ENCODE data around the gene LAIR1. TPM values are rescaled to one million over a fixed set of nuclear protein-coding genes. Genes with fewer than 3 reads are reported as not detected.

LAIR1 gene
- polyA plus RNA-seq, 3 donors = 48.0 to 202 (median 73.8) TPM

GRCh38 chr19:54302257-54302656 is 62.5 kb downstream of the LAIR1 start:
- Mint-ChIP-seq H3K4me1 (peaks cover 83% of the 10 kb centered on the region), H3K27me3 (ENCODE audit: low read depth in 3 of 3) (peaks cover 2 to 16% (median 5%) of the 10 kb centered on the region in 3 donors), H3K9me3 (peaks cover 0 to 9% (median 1%) of the 10 kb centered on the region in 7 donors), H3K27ac (peak overlapping the region; percentile 59 to 93 (median 90)), H3K4me3 (peak overlapping the region in 1 of 2 donors; percentile 53), H3K36me3 (peaks cover 14 to 17% of the 10 kb centered on the region in 2 donors)
- Histone ChIP-seq H3K79me2 (ENCODE audit: insufficient read depth, low read length) (peaks cover 3% of the 10 kb centered on the region), H3K36me3 (replicated peaks in 1 of 2; ENCODE audit: control insufficient read depth in 1 of 2, insufficient read depth in 2 of 2, low read length in 2 of 2) (peaks cover 9 to 16% of the 10 kb centered on the region in 2 donors), H3K27me3 (ENCODE audit: control insufficient read depth in 2 of 2, insufficient read depth in 2 of 2, low read length in 2 of 2) (no peaks in the 10 kb centered on the region), H3K4me2 (replicated peaks; ENCODE audit: extremely low read depth, low read length, poor library complexity, severe bottlenecking) (peak overlapping the region; percentile 49), H2AFZ (ENCODE audit: insufficient read depth, low read depth, low read length, poor library complexity, severe bottlenecking) (no peak overlapping the region), H3K9me3 (replicated peaks in 1 of 2; ENCODE audit: control insufficient read depth in 1 of 2, insufficient read depth in 1 of 2, low read length in 2 of 2) (no peaks in the 10 kb centered on the region), H3K9ac (ENCODE audit: insufficient read depth, low read length, poor library complexity, severe bottlenecking) (no peak overlapping the region), H3K4me1 (ENCODE audit: control insufficient read depth in 1 of 2, insufficient read depth in 2 of 2, low read length in 2 of 2) (peaks cover 80 to 89% of the 10 kb centered on the region in 2 donors), H4K20me1 (ENCODE audit: insufficient read depth, low read length) (peaks cover 18% of the 10 kb centered on the region), H3K27ac (ENCODE audit: low read depth in 1 of 2, low read length in 2 of 2) (peak overlapping the region in 1 of 2 donors; percentile 70), H3K4me3 (replicated peaks in 1 of 3; ENCODE audit: low read depth in 2 of 3, low read length in 3 of 3) (peak overlapping the region in 1 of 3 experiments; percentile 58)
- intact Hi-C loops (cut with micrococcal nuclease) = no loop called here
- peak; percentile 77 to 89 (median 78) for DNase-seq
- WGBS (ENCODE audit: insufficient coverage) = no CpG with 5 or more reads among the region's 4 CpGs
- no peak for TF ChIP-seq CTCF (IDR thresholded peaks at IDR 0.05)

Other genes with a start within 250 kb of the LAIR1 start
- 10 to 100 TPM in 1 of 3 donors, 1 to 10 TPM in 2; 7.0 to 11.5 (median 9.5) TPM for gene TFPT, start 249.3 kb downstream of the LAIR1 start, polyA plus RNA-seq
- gene PRPF31, start 249.2 kb downstream of the LAIR1 start, polyA plus RNA-seq = 10 to 100 TPM; 34.4 to 51.8 (median 37.6) TPM
- 10 to 100 TPM in 1 of 3 donors, 1 to 10 TPM in 2; 3.0 to 22.5 (median 4.2) TPM for gene CNOT3, start 227.2 kb downstream of the LAIR1 start, polyA plus RNA-seq
- gene LENG1, start 205.2 kb downstream of the LAIR1 start, polyA plus RNA-seq = 1 to 10 TPM; 3.4 to 5.4 (median 4.2) TPM
- gene TMC4, start 191.8 kb downstream of the LAIR1 start, polyA plus RNA-seq = 1 to 10 TPM; 1.5 to 2.5 (median 2.1) TPM
- 100 to 1,000 TPM in 2 of 3 donors, 10 to 100 TPM in 1; 84.0 to 115 (median 111) TPM for gene MBOAT7, start 175.4 kb downstream of the LAIR1 start, polyA plus RNA-seq
- 100 to 1,000 TPM in 2 of 3 donors, 10 to 100 TPM in 1; 59.3 to 125 (median 109) TPM for gene TSEN34, start 173.6 kb downstream of the LAIR1 start, polyA plus RNA-seq
- gene RPS9, start 164.1 kb downstream of the LAIR1 start, polyA plus RNA-seq = 1,000 to 10,000 TPM in 1 of 3 donors, 100 to 1,000 TPM in 2; 756 to 4,259 (median 983) TPM
- 100 to 1,000 TPM in 2 of 3 donors, 10 to 100 TPM in 1; 62.9 to 455 (median 104) TPM for gene LILRB3, start 141.9 kb downstream of the LAIR1 start, polyA plus RNA-seq
- gene LILRA6, start 122.1 kb downstream of the LAIR1 start, polyA plus RNA-seq = 100 to 1,000 TPM in 2 of 3 donors, 10 to 100 TPM in 1; 65.7 to 150 (median 143) TPM
- 1 to 10 TPM in 1 of 3 donors, under 1 TPM in 2; 0.14 to 1.1 (median 0.17) TPM for gene LILRB5, start 107.7 kb downstream of the LAIR1 start, polyA plus RNA-seq
- gene LILRB2, start 83.8 kb downstream of the LAIR1 start, polyA plus RNA-seq = 100 to 1,000 TPM; 111 to 574 (median 172) TPM
- gene LILRA5, start 51.8 kb downstream of the LAIR1 start, polyA plus RNA-seq = 100 to 1,000 TPM; 348 to 580 (median 516) TPM
- gene LILRA4, start 25.8 kb downstream of the LAIR1 start, polyA plus RNA-seq = 1 to 10 TPM in 2 of 3 donors, under 1 TPM in 1; 0.07 to 3.4 (median 2.2) TPM
- gene TTYH1, start 50.5 kb upstream of the LAIR1 start, polyA plus RNA-seq = not detected
- gene LENG8, start 84.3 kb upstream of the LAIR1 start, polyA plus RNA-seq = 100 to 1,000 TPM in 1 of 3 donors, 1 to 10 TPM in 2; 3.6 to 341 (median 5.8) TPM
- 1 to 10 TPM in 1 of 3 donors, under 1 TPM in 1, not detected in 1; 0.15 to 2.0 TPM for gene LENG9, start 98.8 kb upstream of the LAIR1 start, polyA plus RNA-seq
- not detected for gene CDC42EP5, start 108.4 kb upstream of the LAIR1 start, polyA plus RNA-seq
- gene LAIR2, start 137.9 kb upstream of the LAIR1 start, polyA plus RNA-seq = under 1 TPM in 1 of 3 donors, not detected in 2; 0.38 TPM
- 100 to 1,000 TPM; 333 to 451 (median 377) TPM for gene LILRA2, start 208.9 kb upstream of the LAIR1 start, polyA plus RNA-seq
- gene LILRA1, start 228.7 kb upstream of the LAIR1 start, polyA plus RNA-seq = 100 to 1,000 TPM in 2 of 3 donors, 10 to 100 TPM in 1; 88.5 to 151 (median 141) TPM